Neuron (in vitro differentiated cells): ENCODE measurements around the gene SERGEF.
"Not testable (repeated sequence)": the region's sequence is repeated elsewhere in the genome, so short reads cannot be mapped to it uniquely, and the experiment has no call there.

ENCODE experiments used
- H2AFZ ChIP-seq: one replicate; pipeline ENCODE4 v1.6.1; 2013; ENCODE audit warnings: low read depth, mild to moderate bottlenecking, inconsistent platforms, low read length, moderate library complexity
- H3K27me3 ChIP-seq: one replicate; pipeline ENCODE4 v1.6.1; 2013; ENCODE audit warnings: low read length; ENCODE audit not compliant: insufficient read depth
- H3K36me3 ChIP-seq: one replicate; pipeline ENCODE4 v1.6.1; 2013; ENCODE audit warnings: low read length; ENCODE audit not compliant: insufficient read depth
- H3K4me1 ChIP-seq: one replicate; pipeline ENCODE4 v1.6.1; 2013; ENCODE audit warnings: low read length; ENCODE audit not compliant: insufficient read depth
- H3K4me3 ChIP-seq: 2 replicates; pipeline ENCODE4 v1.5.1; 2013; ENCODE audit warnings: mild to moderate bottlenecking, low read length, moderate library complexity
- H3K9me3 ChIP-seq: one replicate; pipeline ENCODE4 v1.6.1; 2013; ENCODE audit warnings: low read length

The SERGEF gene

DNA sequence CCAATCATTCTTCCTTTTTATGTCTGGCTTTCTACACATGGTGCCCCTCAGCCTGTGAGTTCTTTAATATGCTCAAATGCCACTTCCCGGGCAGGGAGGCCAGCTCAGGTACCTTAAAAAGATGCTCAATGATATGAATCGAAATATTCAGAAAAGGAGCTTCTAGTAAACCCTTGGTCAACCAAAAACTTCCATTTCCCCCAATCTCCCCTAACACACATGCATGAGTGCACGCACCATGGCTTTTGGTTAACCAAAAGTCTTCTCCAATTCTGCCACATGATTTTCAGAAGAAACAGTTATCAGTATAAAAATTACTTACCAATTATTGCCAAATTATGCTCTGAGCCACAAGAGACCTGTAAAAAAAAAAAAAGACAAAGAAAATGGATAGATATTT lies 135.0 kb downstream of the SERGEF start:
- peaks cover 4% of the 10 kb centered on the region for H3K36me3 ChIP-seq
- H2AFZ ChIP-seq, result no peak overlapping the region
- H3K4me3 ChIP-seq, result no peak overlapping the region
- H3K9me3 ChIP-seq, result no peaks in the 10 kb centered on the region
- H3K4me1 ChIP-seq, result no peaks in the 10 kb centered on the region
- H3K27me3 ChIP-seq, result no peaks in the 10 kb centered on the region

DNA sequence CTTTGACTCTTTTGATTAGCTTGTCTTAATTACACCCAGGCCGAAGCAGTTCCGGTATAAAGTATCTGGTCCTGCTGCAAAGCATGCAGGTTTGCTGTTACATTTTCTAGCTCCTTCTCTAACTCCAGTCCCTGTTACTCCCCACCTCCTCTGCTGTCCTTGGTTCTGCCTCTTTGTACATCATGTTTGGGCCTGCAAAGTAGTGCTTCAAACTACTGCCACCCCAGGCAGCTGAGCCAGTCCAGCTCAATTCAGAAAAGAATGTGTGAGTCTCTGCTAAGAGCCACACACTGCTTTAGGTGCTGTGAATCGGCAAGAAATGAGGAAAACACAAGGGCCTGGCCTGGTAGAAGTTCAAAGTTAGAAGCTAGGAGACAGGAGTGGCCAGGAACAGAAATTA lies 136.0 kb downstream of the SERGEF start:
- Histone ChIP-seq H3K4me1 (no peaks in the 10 kb centered on the region), H3K9me3 (no peaks in the 10 kb centered on the region), H2AFZ (no peak overlapping the region), H3K27me3 (no peaks in the 10 kb centered on the region), H3K36me3 (peaks cover 4% of the 10 kb centered on the region), H3K4me3 (no peak overlapping the region)

DNA sequence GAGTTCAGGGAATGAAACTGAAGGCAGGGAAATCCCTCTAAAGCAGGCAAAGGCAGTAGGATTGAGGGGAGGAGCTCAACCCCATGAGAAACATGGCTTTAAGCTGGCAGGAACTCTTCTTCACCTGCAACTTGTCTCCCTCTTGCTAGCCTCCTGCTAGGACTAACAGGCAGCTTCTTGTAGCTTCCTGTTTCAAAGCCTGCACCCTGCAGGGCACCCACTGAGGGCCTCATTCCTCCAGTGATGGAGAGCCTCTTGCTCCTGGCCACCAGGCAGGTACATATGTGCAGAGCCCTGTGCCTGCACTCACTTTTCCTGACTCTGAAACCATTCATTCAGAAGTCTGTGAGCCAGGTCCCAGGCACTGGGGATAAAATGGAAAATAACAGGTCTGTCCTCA lies 137.0 kb downstream of the SERGEF start:
- H3K9me3 ChIP-seq, result no peaks in the 10 kb centered on the region
- peaks cover 4% of the 10 kb centered on the region for H3K36me3 ChIP-seq
- H3K27me3 ChIP-seq, result no peaks in the 10 kb centered on the region
- H3K4me3 ChIP-seq, result no peak overlapping the region
- H3K4me1 ChIP-seq, result no peaks in the 10 kb centered on the region
- no peak overlapping the region for H2AFZ ChIP-seq

DNA sequence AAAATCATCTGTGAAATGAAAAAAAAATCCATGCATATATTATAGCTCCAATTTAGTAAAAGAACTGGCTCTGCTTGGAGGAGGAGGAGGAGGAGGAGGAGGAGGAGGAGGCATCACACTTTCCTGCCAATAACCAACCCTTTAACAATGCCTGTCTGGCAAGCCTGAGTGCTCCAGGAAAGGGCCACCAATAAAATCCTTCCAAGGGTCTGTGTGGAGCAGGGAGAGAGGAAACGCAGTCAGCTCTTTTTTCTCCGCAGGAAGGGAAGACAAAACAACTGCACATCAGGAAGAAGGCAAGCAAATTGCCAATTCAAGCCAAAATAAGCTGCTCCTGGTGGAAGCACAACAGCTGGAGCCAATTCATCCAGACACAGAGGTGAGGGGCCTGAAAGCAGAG lies 139.3 kb downstream of the SERGEF start:
- H3K27me3 ChIP-seq, result no peaks in the 10 kb centered on the region
- no peaks in the 10 kb centered on the region for H3K4me1 ChIP-seq
- H2AFZ ChIP-seq, result no peak overlapping the region
- no peaks in the 10 kb centered on the region for H3K9me3 ChIP-seq
- H3K36me3 ChIP-seq, result peaks cover 4% of the 10 kb centered on the region
- H3K4me3 ChIP-seq, result no peak overlapping the region

DNA sequence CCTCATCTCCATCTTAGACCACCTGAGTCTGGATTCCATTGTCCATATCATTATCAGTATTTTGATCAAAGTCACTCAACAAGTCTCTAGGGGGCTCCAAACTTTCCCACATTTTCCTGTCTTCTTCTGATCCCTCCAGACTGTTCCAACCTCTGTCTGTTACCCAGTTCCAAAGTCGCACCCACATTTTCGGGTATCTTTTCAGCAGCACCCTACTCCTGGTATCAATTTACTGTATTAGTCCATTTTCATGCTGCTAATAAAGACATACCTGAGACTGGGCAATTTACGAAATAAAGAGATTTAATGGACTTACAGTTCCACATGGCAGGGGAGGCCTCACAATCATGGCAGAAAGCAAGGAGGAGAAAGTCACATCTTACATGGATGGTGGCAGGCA lies 144.4 kb downstream of the SERGEF start:
- H3K36me3 ChIP-seq, H3K4me3 ChIP-seq, H2AFZ ChIP-seq, H3K9me3 ChIP-seq, H3K4me1 ChIP-seq, H3K27me3 ChIP-seq: not testable (repeated sequence)

DNA sequence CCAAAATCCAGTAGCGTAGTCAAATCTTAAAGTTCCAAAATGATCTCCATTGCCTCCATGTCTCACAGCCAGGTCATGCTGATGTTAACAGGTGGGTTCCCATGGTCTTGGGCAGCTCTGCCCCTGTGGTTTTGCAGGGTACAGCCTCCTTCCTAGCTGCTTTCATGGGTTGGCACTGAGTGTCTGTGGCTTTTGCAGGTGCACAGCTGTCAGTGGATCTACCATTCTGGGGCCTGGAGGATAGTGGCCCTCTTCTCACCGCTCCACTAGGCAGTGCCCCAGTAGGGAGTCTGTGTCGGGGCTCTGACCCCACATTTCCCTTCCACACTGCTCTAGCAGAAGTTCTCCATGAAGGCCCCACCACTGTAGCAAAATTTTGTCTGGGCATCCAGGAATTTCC lies 145.5 kb downstream of the SERGEF start:
- Histone ChIP-seq H3K9me3 (no peaks in the 10 kb centered on the region), H3K4me1 (no peaks in the 10 kb centered on the region), H2AFZ (no peak overlapping the region), H3K4me3 (no peak overlapping the region), H3K36me3 (no peaks in the 10 kb centered on the region), H3K27me3 (no peaks in the 10 kb centered on the region)

DNA sequence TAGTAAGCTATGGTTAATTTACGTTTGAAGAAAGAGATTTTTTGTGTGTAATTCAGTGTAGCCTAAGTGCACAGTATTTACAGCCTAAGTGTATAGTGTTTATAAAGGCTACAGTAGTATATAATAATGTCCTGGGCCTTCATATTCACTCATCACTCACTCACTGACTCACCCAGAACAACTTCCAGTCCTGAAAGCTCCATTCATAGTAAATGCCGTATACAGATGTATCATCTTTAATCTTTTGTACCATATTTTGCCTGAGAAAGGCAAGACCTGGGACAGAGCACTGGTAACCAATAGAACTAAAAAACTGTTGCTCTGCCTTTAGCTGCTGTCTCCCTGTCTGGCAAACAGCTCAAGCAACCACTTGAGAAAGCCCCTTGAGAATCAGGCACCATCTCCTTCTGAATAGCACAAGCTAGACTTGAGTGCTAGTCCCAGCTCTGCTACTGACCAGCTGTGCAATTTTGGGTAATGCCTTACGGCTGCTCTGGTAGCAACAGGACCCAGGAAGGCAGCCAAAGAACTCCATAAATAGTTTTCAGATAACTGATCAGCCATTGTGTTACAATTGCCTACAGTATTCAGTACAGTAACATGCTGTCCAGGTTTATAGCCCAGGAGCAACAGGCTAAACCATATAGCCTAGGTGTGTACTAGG lies 146.9 kb downstream of the SERGEF start:
- H3K9me3 ChIP-seq, result no peaks in the 10 kb centered on the region
- H3K4me3 ChIP-seq, result no peak overlapping the region
- H3K36me3 ChIP-seq, result no peaks in the 10 kb centered on the region
- H2AFZ ChIP-seq, result no peak overlapping the region
- no peaks in the 10 kb centered on the region for H3K4me1 ChIP-seq
- no peaks in the 10 kb centered on the region for H3K27me3 ChIP-seq

DNA sequence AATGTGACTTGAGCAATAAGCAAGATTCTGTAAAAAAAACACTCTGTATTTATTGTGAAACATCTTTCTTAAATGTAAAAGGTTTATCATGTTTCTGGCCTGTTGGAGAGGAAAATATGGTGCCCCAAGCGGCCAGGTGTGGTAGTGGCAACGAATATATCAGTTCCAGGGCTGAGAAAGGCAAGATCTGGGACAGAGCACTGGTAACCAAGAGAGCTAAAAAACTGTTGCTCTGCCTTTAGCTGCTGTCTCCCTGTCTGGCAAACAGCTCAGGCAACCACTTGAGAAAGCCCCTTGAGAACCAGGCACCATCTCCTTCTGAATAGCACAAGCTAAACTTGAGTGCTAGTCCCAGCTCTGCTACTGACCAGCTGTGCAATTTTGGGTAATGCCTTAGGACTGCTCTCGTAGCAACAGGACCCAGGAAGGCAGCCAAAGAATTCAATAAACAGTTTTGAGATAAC lies 148.3 kb downstream of the SERGEF start:
- H3K27me3 ChIP-seq, result no peaks in the 10 kb centered on the region
- no peaks in the 10 kb centered on the region for H3K4me1 ChIP-seq
- H3K36me3 ChIP-seq, result no peaks in the 10 kb centered on the region
- H2AFZ ChIP-seq, result no peak overlapping the region
- no peak overlapping the region for H3K4me3 ChIP-seq
- H3K9me3 ChIP-seq, result no peaks in the 10 kb centered on the region

DNA sequence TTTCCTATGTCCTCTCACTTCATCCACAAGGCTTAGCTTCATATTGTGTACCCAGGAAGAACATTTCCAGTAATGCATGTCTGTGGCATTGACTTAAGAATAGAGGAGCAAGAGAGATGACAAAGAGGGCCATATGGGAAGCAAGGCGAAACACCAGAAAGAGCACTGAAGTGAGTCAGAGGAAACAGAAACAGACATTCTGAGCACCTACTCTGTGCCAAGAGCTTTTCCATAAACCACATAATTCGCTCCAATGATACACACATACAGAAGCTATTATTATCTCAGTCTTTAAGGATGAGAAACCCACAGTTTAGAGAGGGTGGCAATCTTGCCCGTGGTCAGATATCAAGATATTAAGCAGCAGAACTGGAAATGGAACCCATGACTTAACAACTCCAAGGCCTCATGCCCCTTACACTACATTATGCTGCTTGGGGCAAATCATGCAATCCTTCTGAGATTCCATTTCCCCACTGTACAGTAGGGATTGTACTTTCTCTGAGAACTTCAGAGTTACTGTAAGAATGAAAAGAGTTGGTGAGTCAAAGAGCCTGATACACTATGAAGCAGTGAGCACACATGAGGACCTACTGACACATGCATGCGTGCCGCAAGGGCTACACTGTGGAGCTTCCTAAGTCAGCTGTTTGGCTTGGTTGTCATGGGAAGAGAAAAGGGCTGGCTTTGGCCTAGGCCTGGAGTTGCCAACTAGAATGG lies 151.7 kb downstream of the SERGEF start:
- H2AFZ ChIP-seq, result no peak overlapping the region
- H3K4me1 ChIP-seq, result no peaks in the 10 kb centered on the region
- H3K36me3 ChIP-seq, result no peaks in the 10 kb centered on the region
- H3K4me3 ChIP-seq, result no peak overlapping the region
- no peaks in the 10 kb centered on the region for H3K27me3 ChIP-seq
- H3K9me3 ChIP-seq, result peaks cover 3% of the 10 kb centered on the region

DNA sequence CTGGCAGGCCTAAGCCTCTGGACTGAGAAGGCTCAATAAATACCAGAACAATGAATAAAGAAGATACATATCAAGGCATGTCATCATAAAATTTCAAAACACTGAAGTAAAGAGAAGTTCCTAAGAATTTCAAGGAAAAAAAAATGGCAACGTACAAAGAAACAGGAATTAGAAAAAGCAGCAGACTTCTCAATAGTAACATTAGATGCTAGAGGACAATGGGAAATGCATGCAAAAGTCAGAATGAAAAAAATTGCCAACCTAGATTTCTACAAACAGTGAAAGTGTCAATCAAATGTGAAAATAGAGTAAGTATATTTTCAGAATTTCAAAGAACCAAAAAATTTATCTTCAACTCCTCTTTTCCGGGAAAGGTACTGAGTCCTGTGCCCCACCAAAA lies 153.3 kb downstream of the SERGEF start:
- Histone ChIP-seq H3K27me3 (no peaks in the 10 kb centered on the region), H3K4me3 (no peak overlapping the region), H2AFZ (no peak overlapping the region), H3K4me1 (no peaks in the 10 kb centered on the region), H3K9me3 (peaks cover 3% of the 10 kb centered on the region), H3K36me3 (no peaks in the 10 kb centered on the region)

DNA sequence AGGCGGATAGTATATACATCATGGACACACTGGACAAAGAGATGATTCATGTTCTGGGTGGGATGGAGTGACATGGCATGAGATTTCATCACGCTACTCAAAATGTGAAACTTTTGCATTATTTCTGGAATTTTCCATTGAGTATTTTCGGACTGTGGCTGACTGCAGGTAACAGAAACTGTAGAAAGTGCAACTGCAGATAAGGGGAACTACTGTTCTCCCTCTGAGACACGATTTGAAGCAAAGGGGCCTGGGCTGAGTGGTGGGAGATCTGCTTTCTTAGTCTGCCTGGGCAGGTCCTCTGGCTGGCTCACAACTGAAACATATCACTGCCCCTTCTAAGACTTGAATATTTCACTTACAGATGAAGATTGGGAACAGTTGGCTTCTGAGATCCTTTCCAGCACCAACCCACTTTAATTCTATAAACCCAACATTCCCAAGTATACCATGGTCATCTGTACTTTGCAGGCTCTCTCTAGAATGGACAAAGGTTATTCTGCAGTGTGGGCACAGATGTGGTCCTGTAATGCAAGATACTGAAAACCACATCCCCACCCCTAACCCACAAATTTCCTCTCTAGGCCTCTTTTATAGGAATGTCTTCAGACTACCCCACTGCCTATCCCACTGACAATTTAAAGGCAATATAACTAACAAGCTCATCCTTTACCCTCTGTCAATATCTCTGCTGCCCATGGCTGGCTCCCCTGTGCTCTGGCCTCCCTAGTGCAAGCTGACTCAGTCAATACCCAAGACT lies 157.1 kb downstream of the SERGEF start:
- Histone ChIP-seq H3K4me3 (no peak overlapping the region), H3K36me3 (no peaks in the 10 kb centered on the region), H3K9me3 (peaks cover 3% of the 10 kb centered on the region), H3K27me3 (no peaks in the 10 kb centered on the region), H2AFZ (no peak overlapping the region), H3K4me1 (no peaks in the 10 kb centered on the region)

DNA sequence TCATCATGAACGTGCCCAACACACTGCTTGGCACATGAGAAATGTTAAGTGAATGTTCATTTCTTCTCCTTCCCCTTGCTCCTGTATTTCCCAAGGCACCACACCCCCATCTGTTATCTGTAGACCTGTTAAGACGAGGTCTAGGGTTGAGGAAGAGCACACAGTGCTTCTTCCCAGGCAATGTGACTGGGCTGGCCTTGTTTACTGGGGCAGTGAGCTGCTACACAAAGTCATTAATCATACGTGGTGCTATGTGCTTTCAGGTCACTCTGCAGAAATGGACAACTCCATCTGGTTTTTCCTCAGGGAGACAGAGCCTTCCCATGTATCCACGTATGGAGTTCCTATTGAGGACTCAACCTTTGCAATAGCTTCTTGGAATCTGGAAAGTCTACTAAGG lies 159.6 kb downstream of the SERGEF start:
- H3K36me3 ChIP-seq, result no peaks in the 10 kb centered on the region
- no peak overlapping the region for H3K4me3 ChIP-seq
- no peaks in the 10 kb centered on the region for H3K4me1 ChIP-seq
- H3K27me3 ChIP-seq, result no peaks in the 10 kb centered on the region
- H2AFZ ChIP-seq, result no peak overlapping the region
- no peaks in the 10 kb centered on the region for H3K9me3 ChIP-seq

DNA sequence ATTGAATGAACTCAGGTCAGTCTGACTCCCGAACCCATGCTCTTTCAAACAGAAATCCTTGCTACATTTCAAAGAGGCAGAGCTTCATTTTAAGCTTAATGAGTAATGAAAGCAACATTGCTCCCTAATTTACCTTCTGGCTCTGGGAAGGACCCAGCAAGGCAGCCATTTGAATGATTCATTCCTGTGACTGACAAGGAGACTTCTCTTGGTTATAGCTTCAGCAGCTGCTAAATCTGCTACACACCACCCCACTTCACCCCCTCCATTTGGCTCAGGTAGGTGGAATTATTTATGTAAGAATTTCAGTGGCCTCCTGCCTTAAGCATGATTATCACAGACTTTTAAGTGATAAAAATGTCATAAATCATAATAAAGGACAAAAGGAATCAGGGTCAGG lies 160.6 kb downstream of the SERGEF start:
- Histone ChIP-seq H3K9me3 (no peaks in the 10 kb centered on the region), H3K27me3 (no peaks in the 10 kb centered on the region), H3K4me3 (no peak overlapping the region), H2AFZ (no peak overlapping the region), H3K4me1 (no peaks in the 10 kb centered on the region), H3K36me3 (no peaks in the 10 kb centered on the region)
